ENCODE data around the gene GFRA1.

- no peak for TF ChIP-seq POLR2AphosphoS5 (IDR thresholded peaks at IDR 0.05)
- TF ChIP-seq CTCF (IDR thresholded peaks at IDR 0.05), result no peak
These were observed 231.1 kb downstream of the GFRA1 start for GRCh38 chr10:116041948-116042347.
